ENCODE measurements around the gene FAM168A. TPM values are rescaled to one million over a fixed set of nuclear protein-coding genes. Genes with fewer than 3 reads are reported as not detected.

FAM168A gene
- total RNA-seq, 2 experiments from 2014 or later: 10.1 to 23.7 TPM

- Histone ChIP-seq H4K20me1 (ENCODE audit: insufficient read depth, low read length) (no peaks in the 10 kb centered on the region), H3K9me2 (ENCODE audit: insufficient read depth, low read length) (no peaks in the 10 kb centered on the region), H3K4me2 (ENCODE audit: low read length) (no peak overlapping the region), H3K36me3 (ENCODE audit: insufficient read depth, low read length) (peaks cover 19% of the 10 kb centered on the region), H2AFZ (ENCODE audit: low read length) (no peak overlapping the region), H3K9me3 (ENCODE audit: low read length) (no peaks in the 10 kb centered on the region), H3K4me3 (ENCODE audit: low read depth, low read length, poor library complexity, severe bottlenecking) (no peak overlapping the region), H3K4me1 (ENCODE audit: insufficient read depth, low read length, poor library complexity, severe bottlenecking) (no peaks in the 10 kb centered on the region), H3K79me2 (ENCODE audit: insufficient read depth, low read depth, low read length) (no peaks in the 10 kb centered on the region), H3K27ac (ENCODE audit: low read depth, low read length, poor library complexity, severe bottlenecking) (no peak overlapping the region)
- TF ChIP-seq EZH2phosphoT487 (IDR thresholded peaks at IDR 0.05; ENCODE audit: borderline replicate concordance, low read depth, low read length): no peak
- no peak for TF ChIP-seq CTCF (conservative IDR thresholded peaks at IDR 0.05; ENCODE audit: low read length)
- ChIA-PET CTCF (ENCODE audit: unreplicated experiment) (interaction anchor here (1.0 kb wide), 1 partner anchor 46 kb away, joined by 3 read pairs; no protein-coding TSS in a partner anchor), POLR2A (interaction anchor here (0.7 to 1.1 kb wide), 2 partner anchors 256 to 321 kb away, joined by 3 read pairs; no protein-coding TSS in a partner anchor)
- BruUV-seq (replicated peaks): no TSS peak
- DNase-seq (ENCODE audit: low spot score): no peak
- intact Hi-C loops (cut with micrococcal nuclease; ENCODE audit: unreplicated experiment): no loop called here
Measured at GRCh38 chr11:73406619-73407018, 191.3 kb downstream of the FAM168A start.

GRCh38 chr11:73406131-73406530 lies 191.8 kb downstream of the FAM168A start:
- no peak for DNase-seq (ENCODE audit: low spot score)

More at GRCh38 chr11:73406131-73406530, 191.8 kb downstream of the FAM168A start:
- no peak for TF ChIP-seq EZH2phosphoT487 (IDR thresholded peaks at IDR 0.05; ENCODE audit: borderline replicate concordance, low read depth, low read length)
- no peak for TF ChIP-seq CTCF (conservative IDR thresholded peaks at IDR 0.05; ENCODE audit: low read length)
- Histone ChIP-seq H2AFZ (ENCODE audit: low read length) (no peak overlapping the region), H3K79me2 (ENCODE audit: insufficient read depth, low read depth, low read length) (no peaks in the 10 kb centered on the region), H4K20me1 (ENCODE audit: insufficient read depth, low read length) (no peaks in the 10 kb centered on the region), H3K36me3 (ENCODE audit: insufficient read depth, low read length) (peaks cover 19% of the 10 kb centered on the region), H3K4me2 (ENCODE audit: low read length) (no peak overlapping the region), H3K4me3 (ENCODE audit: low read depth, low read length, poor library complexity, severe bottlenecking) (no peak overlapping the region), H3K9me2 (ENCODE audit: insufficient read depth, low read length) (no peaks in the 10 kb centered on the region), H3K4me1 (ENCODE audit: insufficient read depth, low read length, poor library complexity, severe bottlenecking) (no peaks in the 10 kb centered on the region), H3K27ac (ENCODE audit: low read depth, low read length, poor library complexity, severe bottlenecking) (no peak overlapping the region), H3K9me3 (ENCODE audit: low read length) (no peaks in the 10 kb centered on the region)
- BruUV-seq (replicated peaks): no TSS peak
- ChIA-PET CTCF (ENCODE audit: unreplicated experiment) (no interaction called here), POLR2A (interaction anchor here (0.6 to 1.1 kb wide), 3 partner anchors 9 to 321 kb away, joined by 3 read pairs; no protein-coding TSS in a partner anchor)
- intact Hi-C loops (cut with micrococcal nuclease; ENCODE audit: unreplicated experiment): no loop called here
